ENCODE data around the gene NEK1.
"Not testable (repeated sequence)": the region's sequence is repeated elsewhere in the genome, so short reads cannot be mapped to it uniquely, and the experiment has no call there.

The NEK1 gene

DNA sequence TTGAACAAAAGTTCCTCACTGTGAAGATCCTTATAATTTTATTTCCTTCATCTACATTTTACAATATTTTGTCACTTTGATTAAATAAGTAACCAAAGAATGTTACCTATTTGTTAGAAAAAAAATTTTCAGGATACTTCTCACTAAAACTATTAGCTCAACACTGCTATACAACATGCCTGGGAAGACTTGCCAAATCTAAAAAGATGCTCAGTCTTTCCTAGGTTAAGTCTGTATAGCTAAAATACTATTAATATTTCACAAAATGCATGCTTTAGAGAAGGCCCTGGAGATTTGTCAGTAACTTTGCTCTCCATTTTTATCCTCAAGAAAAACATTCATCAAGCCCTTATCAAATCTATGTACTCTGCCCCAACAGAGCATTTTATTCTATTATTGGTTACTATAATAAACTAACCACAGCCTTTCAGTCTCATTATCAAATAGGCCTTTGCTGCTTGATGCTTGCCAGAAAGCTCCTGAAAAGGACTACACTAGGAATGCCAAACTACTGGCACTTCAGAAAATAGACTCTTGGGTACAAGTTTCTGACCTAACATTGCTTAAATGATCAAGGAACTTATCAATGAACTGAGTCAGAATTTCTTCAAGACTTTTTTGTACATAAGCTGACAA lies 17.7 kb downstream of the NEK1 start:
- DNase-seq (ENCODE audit: low spot score): no peak
- TF ChIP-seq, protein P1, sequence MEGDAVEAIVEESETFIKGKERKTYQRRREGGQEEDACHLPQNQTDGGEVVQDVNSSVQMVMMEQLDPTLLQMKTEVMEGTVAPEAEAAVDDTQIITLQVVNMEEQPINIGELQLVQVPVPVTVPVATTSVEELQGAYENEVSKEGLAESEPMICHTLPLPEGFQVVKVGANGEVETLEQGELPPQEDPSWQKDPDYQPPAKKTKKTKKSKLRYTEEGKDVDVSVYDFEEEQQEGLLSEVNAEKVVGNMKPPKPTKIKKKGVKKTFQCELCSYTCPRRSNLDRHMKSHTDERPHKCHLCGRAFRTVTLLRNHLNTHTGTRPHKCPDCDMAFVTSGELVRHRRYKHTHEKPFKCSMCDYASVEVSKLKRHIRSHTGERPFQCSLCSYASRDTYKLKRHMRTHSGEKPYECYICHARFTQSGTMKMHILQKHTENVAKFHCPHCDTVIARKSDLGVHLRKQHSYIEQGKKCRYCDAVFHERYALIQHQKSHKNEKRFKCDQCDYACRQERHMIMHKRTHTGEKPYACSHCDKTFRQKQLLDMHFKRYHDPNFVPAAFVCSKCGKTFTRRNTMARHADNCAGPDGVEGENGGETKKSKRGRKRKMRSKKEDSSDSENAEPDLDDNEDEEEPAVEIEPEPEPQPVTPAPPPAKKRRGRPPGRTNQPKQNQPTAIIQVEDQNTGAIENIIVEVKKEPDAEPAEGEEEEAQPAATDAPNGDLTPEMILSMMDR (IDR thresholded peaks at IDR 0.05; ENCODE audit: extremely low read depth, missing control alignments): no peak

GRCh38 chr4:169593050-169593560 lies 19.3 kb downstream of the NEK1 start:
- TF ChIP-seq, protein P1 (IDR thresholded peaks at IDR 0.05; ENCODE audit: extremely low read depth, missing control alignments): no peak
- DNase-seq (ENCODE audit: low spot score): no peak

GRCh38 chr4:169583563-169583962 lies 28.8 kb downstream of the NEK1 start:
- TF ChIP-seq, protein P1 (IDR thresholded peaks at IDR 0.05; ENCODE audit: extremely low read depth, missing control alignments): no peak

GRCh38 chr4:169582706-169583105 lies 29.7 kb downstream of the NEK1 start:
- TF ChIP-seq, protein P1 (IDR thresholded peaks at IDR 0.05; ENCODE audit: extremely low read depth, missing control alignments): no peak
- DNase-seq (ENCODE audit: low spot score): no peak

More at GRCh38 chr4:169583563-169583962, 28.8 kb downstream of the NEK1 start:
- no peak for DNase-seq (ENCODE audit: low spot score)

DNA sequence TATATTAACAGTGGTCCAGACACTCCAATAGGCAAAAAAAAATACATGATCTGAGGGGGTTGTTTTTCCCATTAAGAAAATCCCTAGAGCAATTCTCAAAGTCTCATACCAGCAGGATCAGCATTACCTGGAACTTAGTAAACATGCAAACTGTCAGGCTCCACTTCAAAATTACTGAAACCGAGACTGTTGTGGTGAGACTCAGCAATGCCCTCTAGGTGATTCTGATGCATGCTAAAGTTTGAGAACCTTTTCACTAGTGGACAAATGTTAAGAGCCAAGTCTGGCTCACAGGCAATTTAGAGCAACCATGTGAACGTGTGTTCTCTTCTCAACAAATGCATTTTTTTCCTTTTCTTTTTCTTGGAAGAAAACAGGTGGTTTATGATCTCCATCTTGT lies 30.2 kb downstream of the NEK1 start:
- TF ChIP-seq, protein P1 (IDR thresholded peaks at IDR 0.05; ENCODE audit: extremely low read depth, missing control alignments): no peak
- no peak for DNase-seq (ENCODE audit: low spot score)

DNA sequence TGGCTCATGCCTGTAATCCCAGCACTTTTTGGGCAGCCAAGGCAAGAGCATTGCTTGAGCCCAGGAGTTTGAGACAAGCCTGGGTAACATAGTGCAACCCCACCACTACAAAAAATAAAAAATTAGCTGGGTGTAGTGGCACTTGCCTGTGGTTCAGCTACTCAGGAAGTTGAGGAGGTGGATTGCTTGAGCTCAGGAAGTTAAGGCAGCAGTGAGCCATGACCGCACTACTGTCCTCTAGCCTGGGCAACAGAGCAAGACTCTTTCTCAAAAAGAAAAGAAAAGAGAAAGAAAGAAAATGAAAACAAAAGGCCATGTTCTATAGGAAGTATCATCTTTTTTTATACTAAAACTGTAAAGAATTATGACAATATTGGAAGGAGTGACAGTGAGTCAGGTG lies 38.5 kb downstream of the NEK1 start:
- DNase-seq (ENCODE audit: low spot score): no peak
- TF ChIP-seq, protein P1 (IDR thresholded peaks at IDR 0.05; ENCODE audit: extremely low read depth, missing control alignments): no peak

GRCh38 chr4:169571435-169571834 lies 40.9 kb downstream of the NEK1 start:
- TF ChIP-seq, protein P1 (IDR thresholded peaks at IDR 0.05; ENCODE audit: extremely low read depth, missing control alignments): no peak
- no peak for DNase-seq (ENCODE audit: low spot score)

GRCh38 chr4:169571012-169571411 lies 41.4 kb downstream of the NEK1 start:
- DNase-seq (ENCODE audit: low spot score): not testable (repeated sequence)

DNA sequence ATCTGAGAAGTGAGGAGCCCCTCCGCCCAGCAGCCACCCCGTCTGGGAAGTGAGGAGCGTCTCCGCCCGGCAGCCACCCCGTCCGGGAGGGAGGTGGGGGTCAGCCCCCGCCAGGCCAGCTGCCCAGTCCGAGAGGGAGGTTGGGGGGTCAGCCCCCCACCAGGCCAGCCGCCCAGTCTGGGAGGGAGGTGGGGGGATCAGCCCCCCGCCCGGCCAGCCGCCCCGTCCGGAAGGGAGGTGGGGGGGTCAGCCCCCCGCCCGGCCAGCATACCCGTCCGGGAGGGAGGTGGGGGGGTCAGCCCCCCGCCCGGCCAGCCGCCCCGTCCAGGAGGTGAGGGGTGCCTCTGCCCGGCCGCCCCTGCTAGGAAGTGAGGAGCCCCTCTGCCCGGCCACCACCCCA lies 42.1 kb downstream of the NEK1 start:
- DNase-seq (ENCODE audit: low spot score): not testable (repeated sequence)

- not testable (repeated sequence) for DNase-seq (ENCODE audit: low spot score)
These were observed 43.2 kb downstream of the NEK1 start for GRCh38 chr4:169569188-169569587.
